Right atrium auricular region (tissue), 2 donors: Measurements from ENCODE around the gene CCDC188. TPM values are rescaled to one million over a fixed set of nuclear protein-coding genes. Genes with fewer than 3 reads are reported as not detected.

Source experiments
- DNase-seq: peaks from one replicate; pipeline ENCODE4 v3.0.0-alpha.2; 2019; ENCODE audit warnings: low spot score
- H3K27ac ChIP-seq, 2 donors: fragments of 200-600 bp; sonication (generic); 1 replicate in 1 of 2; 2 replicates in 1 of 2; pipeline ENCODE4 v1.5.1; 2016 to 2019
- H3K27me3 ChIP-seq, 2 donors: fragments of 200-600 bp; sonication (generic); one replicate each; pipeline versions ENCODE4 v1.5.1 to v1.6.0; 2017 to 2019
- H3K36me3 ChIP-seq: fragments of 200-600 bp; sonication (generic); one replicate; pipeline ENCODE4 v1.5.1; 2016
- H3K4me1 ChIP-seq, 2 donors: fragments of 200-600 bp; sonication (generic); one replicate each; pipeline versions ENCODE4 v1.5.1 to v1.6.0; 2017 to 2019
- H3K4me3 ChIP-seq, 2 donors: fragments of 200-600 bp; sonication (generic); 1 replicate in 1 of 2; 2 replicates in 1 of 2; pipeline ENCODE4 v1.5.1; 2017 to 2019; ENCODE audit warnings: mild to moderate bottlenecking in 1 of 2, moderate library complexity in 1 of 2
- H3K9me3 ChIP-seq, 2 donors: fragments of 200-600 bp; sonication (generic); one replicate each; pipeline ENCODE4 v1.5.1; 2019
- CTCF ChIP-seq, 2 donors: fragments of 200-600 bp; sonication (generic); IDR thresholded peaks; one replicate each; pipeline ENCODE4 v1.5.1; 2019; ENCODE audit warnings: antibody characterized with exemption in 2 of 2
- total RNA-seq, 2 donors: library from RNA; depleted of rRNA; stranded (reverse); fragments of >200 nt; gene quantifications; one replicate each; pipeline ENCODE4 v1.1.0, GENCODE V29; 2016

CCDC188 gene
- total RNA-seq, 2 donors from 2014 or later: 0.43 TPM; not detected in 1

- no peak for DNase-seq
- Histone ChIP-seq H3K36me3 (peaks cover 10% of the 10 kb centered on the region), H3K27ac (no peak overlapping the region), H3K4me3 (no peak overlapping the region), H3K27me3 (no peaks in the 10 kb centered on the region), H3K4me1 (no peaks in the 10 kb centered on the region), H3K9me3 (no peaks in the 10 kb centered on the region)
- no peak for TF ChIP-seq CTCF (IDR thresholded peaks at IDR 0.05)
These were observed 2.4 kb downstream of the CCDC188 start for GRCh38 chr22:20148414-20148813.

- no peaks in the 10 kb centered on the region for H3K9me3 ChIP-seq
- no peaks in the 10 kb centered on the region for H3K27me3 ChIP-seq
- no peaks in the 10 kb centered on the region for H3K4me1 ChIP-seq
- H3K36me3 ChIP-seq: peaks cover 14% of the 10 kb centered on the region
- no peak overlapping the region for H3K4me3 ChIP-seq
- DNase-seq: no peak
- no peak overlapping the region for H3K27ac ChIP-seq
- TF ChIP-seq CTCF (IDR thresholded peaks at IDR 0.05): no peak
These were observed 3.4 kb downstream of the CCDC188 start for GRCh38 chr22:20147237-20147988.

- no peak overlapping the region for H3K4me3 ChIP-seq
- H3K9me3 ChIP-seq: no peaks in the 10 kb centered on the region
- TF ChIP-seq CTCF (IDR thresholded peaks at IDR 0.05): no peak
- no peaks in the 10 kb centered on the region for H3K4me1 ChIP-seq
- H3K27me3 ChIP-seq: no peaks in the 10 kb centered on the region
- peaks cover 14% of the 10 kb centered on the region for H3K36me3 ChIP-seq
- DNase-seq: no peak
- no peak overlapping the region for H3K27ac ChIP-seq
These were observed 4.1 kb downstream of the CCDC188 start for GRCh38 chr22:20146777-20147176.

GRCh38 chr22:20145832-20146223 is 5.0 kb downstream of the CCDC188 start:
- DNase-seq: no peak
- Histone ChIP-seq H3K9me3 (no peaks in the 10 kb centered on the region), H3K27me3 (no peaks in the 10 kb centered on the region), H3K27ac (no peak overlapping the region), H3K4me1 (no peaks in the 10 kb centered on the region), H3K4me3 (no peak overlapping the region), H3K36me3 (peaks cover 14% of the 10 kb centered on the region)
- no peak for TF ChIP-seq CTCF (IDR thresholded peaks at IDR 0.05)

- no peaks in the 10 kb centered on the region for H3K27me3 ChIP-seq
- no peaks in the 10 kb centered on the region for H3K4me1 ChIP-seq
- peaks cover 14% of the 10 kb centered on the region for H3K36me3 ChIP-seq
- no peaks in the 10 kb centered on the region for H3K9me3 ChIP-seq
- no peak overlapping the region for H3K27ac ChIP-seq
- DNase-seq: no peak
- no peak for TF ChIP-seq CTCF (IDR thresholded peaks at IDR 0.05)
- no peak overlapping the region for H3K4me3 ChIP-seq
These were observed 5.5 kb downstream of the CCDC188 start for GRCh38 chr22:20145206-20145831.
